ENCODE measurements around the gene FOXF2. TPM values are rescaled to one million over a fixed set of nuclear protein-coding genes. Genes with fewer than 3 reads are reported as not detected.

Gene FOXF2
- total and polyA plus RNA-seq, 2 experiments from 2014 or later: not detected

DNA sequence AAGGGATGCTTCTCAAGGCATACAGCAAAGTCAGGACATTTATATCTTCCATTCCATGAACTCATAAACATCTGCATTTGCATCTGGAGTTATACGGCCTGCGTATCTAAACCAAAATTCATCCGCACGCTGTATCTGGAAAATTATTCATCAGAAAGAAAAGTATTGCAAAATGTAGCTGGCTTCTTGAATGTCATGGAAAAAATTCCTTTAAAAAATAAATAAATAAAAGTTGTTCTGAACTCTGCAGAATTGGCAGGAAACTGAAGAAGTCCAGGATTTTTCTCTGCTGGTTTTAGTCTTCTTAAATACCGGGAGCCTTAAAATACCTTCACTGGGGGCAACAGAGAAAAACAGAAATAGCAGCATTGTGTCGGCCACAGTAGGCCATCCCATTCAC, 23.7 kb upstream of the FOXF2 start:
- no peaks in the 10 kb centered on the region for H3F3A ChIP-seq (replicated peaks; ENCODE audit: low read depth)
- no peak overlapping the region for H3K27ac ChIP-seq (ENCODE audit: low read depth)
- no peaks in the 10 kb centered on the region for H4K20me1 ChIP-seq (replicated peaks; ENCODE audit: insufficient read depth)
- DNase-seq (ENCODE audit: low spot score) (no peak), ATAC-seq (no peak)
- Mint-ChIP-seq H3K4me1 (peaks cover 7% of the 10 kb centered on the region), H3K36me3 (ENCODE audit: low read depth) (peaks cover 3% of the 10 kb centered on the region; the same call in 1 of the 3 replicates), H3K27ac (no peak overlapping the region), H3K9me3 (peaks cover 9% of the 10 kb centered on the region), H3K27me3 (ENCODE audit: insufficient read depth, low read depth, poor library complexity) (peaks cover 2% of the 10 kb centered on the region), H3K4me3 (no peak overlapping the region)
- H2AFZ ChIP-seq: no peak overlapping the region
- TF ChIP-seq, protein P1, sequence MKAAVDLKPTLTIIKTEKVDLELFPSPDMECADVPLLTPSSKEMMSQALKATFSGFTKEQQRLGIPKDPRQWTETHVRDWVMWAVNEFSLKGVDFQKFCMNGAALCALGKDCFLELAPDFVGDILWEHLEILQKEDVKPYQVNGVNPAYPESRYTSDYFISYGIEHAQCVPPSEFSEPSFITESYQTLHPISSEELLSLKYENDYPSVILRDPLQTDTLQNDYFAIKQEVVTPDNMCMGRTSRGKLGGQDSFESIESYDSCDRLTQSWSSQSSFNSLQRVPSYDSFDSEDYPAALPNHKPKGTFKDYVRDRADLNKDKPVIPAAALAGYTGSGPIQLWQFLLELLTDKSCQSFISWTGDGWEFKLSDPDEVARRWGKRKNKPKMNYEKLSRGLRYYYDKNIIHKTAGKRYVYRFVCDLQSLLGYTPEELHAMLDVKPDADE (IDR thresholded peaks at IDR 0.05): no peak
- TF ChIP-seq CREB1 (CRISPR knock-in tag; IDR thresholded peaks at IDR 0.05; ENCODE audit: low read depth): no peak
- TF ChIP-seq, protein P2, sequence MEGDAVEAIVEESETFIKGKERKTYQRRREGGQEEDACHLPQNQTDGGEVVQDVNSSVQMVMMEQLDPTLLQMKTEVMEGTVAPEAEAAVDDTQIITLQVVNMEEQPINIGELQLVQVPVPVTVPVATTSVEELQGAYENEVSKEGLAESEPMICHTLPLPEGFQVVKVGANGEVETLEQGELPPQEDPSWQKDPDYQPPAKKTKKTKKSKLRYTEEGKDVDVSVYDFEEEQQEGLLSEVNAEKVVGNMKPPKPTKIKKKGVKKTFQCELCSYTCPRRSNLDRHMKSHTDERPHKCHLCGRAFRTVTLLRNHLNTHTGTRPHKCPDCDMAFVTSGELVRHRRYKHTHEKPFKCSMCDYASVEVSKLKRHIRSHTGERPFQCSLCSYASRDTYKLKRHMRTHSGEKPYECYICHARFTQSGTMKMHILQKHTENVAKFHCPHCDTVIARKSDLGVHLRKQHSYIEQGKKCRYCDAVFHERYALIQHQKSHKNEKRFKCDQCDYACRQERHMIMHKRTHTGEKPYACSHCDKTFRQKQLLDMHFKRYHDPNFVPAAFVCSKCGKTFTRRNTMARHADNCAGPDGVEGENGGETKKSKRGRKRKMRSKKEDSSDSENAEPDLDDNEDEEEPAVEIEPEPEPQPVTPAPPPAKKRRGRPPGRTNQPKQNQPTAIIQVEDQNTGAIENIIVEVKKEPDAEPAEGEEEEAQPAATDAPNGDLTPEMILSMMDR (conservative IDR thresholded peaks at IDR 0.05; ENCODE audit: low read depth in 2 of 2): no peak
- no peak for TF ChIP-seq NANOG (IDR thresholded peaks at IDR 0.05; ENCODE audit: borderline replicate concordance)
- no peak for TF ChIP-seq POLR2AphosphoS5 (IDR thresholded peaks at IDR 0.05; ENCODE audit: low read depth)
- no peak for TF ChIP-seq JUNB (IDR thresholded peaks at IDR 0.05; ENCODE audit: unreplicated experiment)
- TF ChIP-seq EZH2phosphoT487 (IDR thresholded peaks at IDR 0.05; ENCODE audit: unreplicated experiment): no peak
- TF ChIP-seq, protein P3, sequence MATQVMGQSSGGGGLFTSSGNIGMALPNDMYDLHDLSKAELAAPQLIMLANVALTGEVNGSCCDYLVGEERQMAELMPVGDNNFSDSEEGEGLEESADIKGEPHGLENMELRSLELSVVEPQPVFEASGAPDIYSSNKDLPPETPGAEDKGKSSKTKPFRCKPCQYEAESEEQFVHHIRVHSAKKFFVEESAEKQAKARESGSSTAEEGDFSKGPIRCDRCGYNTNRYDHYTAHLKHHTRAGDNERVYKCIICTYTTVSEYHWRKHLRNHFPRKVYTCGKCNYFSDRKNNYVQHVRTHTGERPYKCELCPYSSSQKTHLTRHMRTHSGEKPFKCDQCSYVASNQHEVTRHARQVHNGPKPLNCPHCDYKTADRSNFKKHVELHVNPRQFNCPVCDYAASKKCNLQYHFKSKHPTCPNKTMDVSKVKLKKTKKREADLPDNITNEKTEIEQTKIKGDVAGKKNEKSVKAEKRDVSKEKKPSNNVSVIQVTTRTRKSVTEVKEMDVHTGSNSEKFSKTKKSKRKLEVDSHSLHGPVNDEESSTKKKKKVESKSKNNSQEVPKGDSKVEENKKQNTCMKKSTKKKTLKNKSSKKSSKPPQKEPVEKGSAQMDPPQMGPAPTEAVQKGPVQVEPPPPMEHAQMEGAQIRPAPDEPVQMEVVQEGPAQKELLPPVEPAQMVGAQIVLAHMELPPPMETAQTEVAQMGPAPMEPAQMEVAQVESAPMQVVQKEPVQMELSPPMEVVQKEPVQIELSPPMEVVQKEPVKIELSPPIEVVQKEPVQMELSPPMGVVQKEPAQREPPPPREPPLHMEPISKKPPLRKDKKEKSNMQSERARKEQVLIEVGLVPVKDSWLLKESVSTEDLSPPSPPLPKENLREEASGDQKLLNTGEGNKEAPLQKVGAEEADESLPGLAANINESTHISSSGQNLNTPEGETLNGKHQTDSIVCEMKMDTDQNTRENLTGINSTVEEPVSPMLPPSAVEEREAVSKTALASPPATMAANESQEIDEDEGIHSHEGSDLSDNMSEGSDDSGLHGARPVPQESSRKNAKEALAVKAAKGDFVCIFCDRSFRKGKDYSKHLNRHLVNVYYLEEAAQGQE (IDR thresholded peaks at IDR 0.05; ENCODE audit: unreplicated experiment): no peak
- no peak for TF ChIP-seq ZNF331 (CRISPR knock-in tag; IDR thresholded peaks at IDR 0.05; ENCODE audit: low read depth)
- TF ChIP-seq ZNF114 (CRISPR knock-in tag; IDR thresholded peaks at IDR 0.05): no peak
- 0 out of 2 replicates have a peak, but pooled peaks cover 11% of the 10 kb centered on the region for H3K27me3 ChIP-seq (ENCODE audit: insufficient read depth)
- H3K4me2 ChIP-seq: no peak overlapping the region
- H3K36me3 ChIP-seq (ENCODE audit: insufficient read depth): no peaks in the 10 kb centered on the region
- H3K4me1 ChIP-seq (ENCODE audit: insufficient read depth): peaks cover 10% of the 10 kb centered on the region
- no peaks in the 10 kb centered on the region for H3K79me2 ChIP-seq (replicated peaks; ENCODE audit: insufficient read depth)
- H3K9me2 ChIP-seq (ENCODE audit: insufficient read depth): no peaks in the 10 kb centered on the region
- no peak overlapping the region for H3K4me3 ChIP-seq

All from GM23338 (cell line).